ENCODE measurements around the gene TARS3.

DNA sequence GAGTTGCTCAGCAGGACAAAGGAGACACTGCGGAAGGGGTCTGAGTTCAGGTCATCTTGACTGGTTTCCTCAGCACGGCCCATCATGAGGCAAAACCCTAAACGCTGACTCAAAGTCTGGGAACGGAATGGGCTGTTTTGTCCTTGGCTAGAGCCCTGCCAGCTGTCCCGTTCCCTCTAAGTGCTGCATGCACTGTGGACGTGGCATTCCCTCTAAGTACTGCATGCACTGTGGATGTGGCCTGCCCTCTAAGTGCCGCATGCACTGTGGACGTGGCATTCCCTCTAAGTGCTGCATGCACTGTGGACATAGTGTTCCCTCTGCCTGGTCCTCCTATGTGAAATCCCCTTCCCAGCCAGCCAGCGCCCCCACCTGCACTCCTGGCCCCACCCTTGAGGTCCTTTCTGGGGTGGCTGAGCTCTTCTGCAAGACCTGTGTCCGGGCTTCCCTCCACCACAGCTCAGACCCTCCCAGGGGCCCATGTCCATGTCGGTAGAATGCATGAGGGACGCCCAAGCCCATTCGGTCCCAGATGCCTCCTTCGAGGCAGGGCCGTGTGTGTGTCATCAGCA, 108.8 kb downstream of the TARS3 start:
- TF ChIP-seq CTCF (IDR thresholded peaks at IDR 0.05) (no peak), EP300 (IDR thresholded peaks at IDR 0.05) (no peak), POLR2A (IDR thresholded peaks at IDR 0.05) (no peak), POLR2AphosphoS5 (IDR thresholded peaks at IDR 0.05) (no peak)

Data from stomach (tissue), 4 donors.